Stimulated activated naive CD8-positive, alpha-beta T cell treated with anti-CD3 and anti-CD28 coated beads, Interleukin-15, Interleukin-2, amounts not matched to agents 100 U/mL and 50 U/mL, for 24 hours (primary cell): ENCODE results near the gene CNGB1.
"Not testable (repeated sequence)": the region's sequence is repeated elsewhere in the genome, so short reads cannot be mapped to it uniquely, and the experiment has no call there.

Source experiments
- ATAC-seq: fragments of 150-1000 bp; cut with Tn5 transposase; one replicate; pipeline ENCODE4 v1.10.0; 2021
- DNase-seq: peaks from one replicate; pipeline ENCODE4 v3.0.0; 2021

Gene CNGB1

DNA sequence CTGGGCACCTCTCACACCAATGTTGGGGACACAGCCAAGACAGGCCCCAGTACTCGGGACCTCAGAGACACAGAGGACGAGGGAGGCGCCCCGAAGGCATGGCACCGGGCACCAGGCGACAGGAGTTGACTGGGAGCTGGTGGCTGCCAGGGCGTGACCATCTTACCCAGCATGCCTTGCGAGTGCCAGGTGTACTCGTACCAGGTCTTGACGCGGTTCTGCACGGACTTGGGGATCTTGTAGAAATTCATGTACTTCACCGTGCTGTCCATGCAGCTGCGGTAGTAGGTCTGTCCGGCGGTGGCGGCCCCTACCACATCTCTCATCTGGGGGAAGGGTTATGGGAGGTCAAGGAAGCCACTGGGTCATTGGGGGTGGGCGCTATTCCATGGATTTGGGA is 67.3 kb downstream of the CNGB1 start:
- ATAC-seq (no peak), DNase-seq (no peak)

DNA sequence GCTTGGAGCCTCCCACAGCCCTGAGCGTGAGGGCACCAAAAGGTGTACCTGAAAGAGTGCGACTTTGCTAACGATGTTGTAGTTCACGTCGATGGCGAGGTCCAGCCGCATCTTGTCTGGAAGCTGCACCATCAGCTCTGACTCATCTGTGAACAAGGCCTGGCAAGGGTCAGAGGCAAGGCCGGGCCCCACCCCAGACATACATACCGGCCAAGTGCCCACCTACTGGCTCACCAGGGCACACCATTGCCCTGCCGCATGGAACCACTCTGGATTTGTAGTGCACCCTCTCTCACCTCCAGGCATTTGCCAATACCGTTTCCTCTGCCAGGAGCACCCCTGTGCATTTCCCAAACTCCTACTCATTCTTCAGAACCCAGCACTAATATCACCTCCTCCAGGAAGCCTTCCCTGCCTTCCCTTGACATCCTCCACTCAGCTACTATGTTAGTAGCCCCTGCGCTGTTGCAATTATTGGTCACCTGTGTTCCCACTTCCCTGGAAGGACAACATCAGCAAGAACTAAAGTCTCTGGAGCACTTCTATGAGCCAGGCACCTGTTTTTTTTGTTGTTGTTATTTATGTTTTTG is 69.4 kb downstream of the CNGB1 start:
- no peak for ATAC-seq

DNA sequence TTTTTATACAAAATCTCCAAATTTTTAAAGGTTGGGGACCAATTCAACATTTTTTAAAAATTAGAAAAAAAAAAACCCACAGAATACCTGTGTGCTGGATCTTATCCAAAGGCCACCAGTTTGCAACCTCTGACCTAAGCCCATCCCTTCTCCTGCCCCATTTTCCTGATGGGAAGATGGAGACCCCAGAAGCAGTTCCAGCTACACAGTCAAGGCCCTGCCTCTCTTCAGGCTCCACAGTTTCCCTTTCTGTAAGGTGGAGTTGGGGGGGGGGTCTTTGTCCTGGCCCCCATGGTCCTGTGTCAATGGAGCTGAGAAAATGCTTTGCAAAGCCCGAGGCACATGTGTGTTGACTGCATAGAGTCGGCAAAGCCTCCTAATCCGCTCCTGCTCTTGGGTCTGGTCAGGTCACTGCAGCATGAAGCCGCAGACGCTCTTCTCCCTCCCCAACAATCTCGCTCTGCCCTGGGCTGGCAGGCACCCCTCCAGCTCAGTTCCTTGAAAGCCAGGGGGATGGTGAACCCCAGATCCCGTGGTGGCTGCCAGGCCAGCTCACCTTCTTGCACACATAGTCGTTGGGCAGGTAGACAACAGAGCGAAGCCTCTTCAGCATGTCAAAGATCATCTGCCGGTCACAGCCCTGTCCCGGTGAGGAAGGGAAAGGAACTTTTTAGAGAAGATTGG is 70.0 kb downstream of the CNGB1 start:
- no peak for DNase-seq
- ATAC-seq = no peak

More for the DNA sequence above, 69.4 kb downstream of the CNGB1 start:
- no peak for DNase-seq

DNA sequence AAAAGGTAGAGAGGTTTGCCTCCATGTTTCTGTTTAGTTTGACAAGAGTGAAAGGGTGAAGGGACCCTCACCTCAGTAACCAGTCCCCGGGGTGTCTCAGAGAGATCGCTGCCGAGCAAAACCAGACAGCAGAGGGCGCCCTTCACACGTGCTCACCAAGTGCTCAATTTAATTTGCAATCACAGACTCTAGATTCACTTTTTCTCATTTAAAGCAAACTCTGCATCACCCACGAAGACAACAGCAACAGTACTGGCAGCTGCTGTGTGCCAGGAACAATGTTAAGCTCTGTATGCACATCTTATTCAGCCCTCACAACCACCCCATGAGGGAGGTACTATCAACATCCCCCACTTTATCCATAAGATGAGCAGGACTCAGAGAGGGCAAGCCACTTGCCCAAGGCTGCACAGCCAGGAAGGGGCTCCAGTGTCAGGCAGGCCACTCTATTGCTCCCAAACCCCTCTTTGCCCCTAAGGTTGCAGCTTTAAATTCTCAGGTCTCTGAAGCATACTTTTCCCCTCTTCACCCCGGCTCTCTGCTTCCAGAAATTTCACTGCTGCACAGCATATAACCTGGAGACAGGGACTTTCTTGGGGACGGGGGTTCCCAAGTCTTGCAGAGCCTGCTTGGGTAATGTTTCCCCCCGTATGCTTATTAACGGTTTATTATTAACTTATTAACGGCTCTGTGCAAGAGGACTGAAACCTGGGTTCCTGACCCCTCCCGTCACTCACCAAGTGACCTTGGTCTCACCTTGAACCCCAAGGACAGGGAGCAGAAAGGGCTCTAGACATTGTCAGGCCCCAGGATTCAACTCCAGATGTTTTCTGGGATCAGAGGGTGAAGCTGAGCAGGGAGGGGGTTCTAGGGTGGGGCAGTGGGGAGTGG is 70.9 kb downstream of the CNGB1 start:
- DNase-seq (peak; percentile 81), ATAC-seq (peak; percentile 76)

DNA sequence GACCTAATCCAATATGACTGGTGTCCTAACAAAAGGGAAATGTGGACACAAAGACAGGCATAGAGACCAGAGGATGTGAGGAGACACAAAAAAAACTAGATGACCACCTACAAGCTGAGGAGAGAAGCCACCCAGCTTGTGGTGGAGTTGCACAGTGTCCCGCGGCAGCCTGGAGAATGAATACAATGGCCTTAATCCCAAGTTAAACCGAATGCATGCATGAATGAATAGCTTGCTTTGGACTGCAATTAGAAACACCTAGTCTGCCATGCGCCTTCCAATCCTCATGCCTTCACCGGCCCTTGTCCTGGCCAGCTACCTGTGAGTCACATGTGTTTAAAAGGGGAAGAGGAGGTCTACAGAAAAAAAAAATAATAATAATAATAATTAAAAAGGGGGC is 72.0 kb downstream of the CNGB1 start:
- ATAC-seq (no peak), DNase-seq (no peak)

DNA sequence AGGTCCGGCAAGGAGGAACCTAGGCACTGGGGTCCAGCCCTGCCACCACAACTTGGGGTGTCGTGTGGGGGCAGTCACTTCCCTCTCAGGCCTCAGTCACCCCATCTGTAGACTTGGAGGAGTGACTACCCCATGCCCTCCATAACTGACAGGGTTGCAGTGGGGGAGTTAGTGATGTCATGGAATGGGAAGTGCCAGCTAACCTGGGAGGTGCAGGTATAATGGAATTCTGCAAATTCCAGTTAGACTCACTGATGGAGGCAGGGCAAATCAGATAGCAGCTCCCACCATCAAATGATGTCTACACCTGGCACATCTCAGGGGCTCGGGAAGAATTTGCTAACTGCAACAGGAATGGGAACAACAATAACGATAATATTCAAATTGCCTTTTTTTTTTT is 72.9 kb downstream of the CNGB1 start:
- no peak for DNase-seq

DNA sequence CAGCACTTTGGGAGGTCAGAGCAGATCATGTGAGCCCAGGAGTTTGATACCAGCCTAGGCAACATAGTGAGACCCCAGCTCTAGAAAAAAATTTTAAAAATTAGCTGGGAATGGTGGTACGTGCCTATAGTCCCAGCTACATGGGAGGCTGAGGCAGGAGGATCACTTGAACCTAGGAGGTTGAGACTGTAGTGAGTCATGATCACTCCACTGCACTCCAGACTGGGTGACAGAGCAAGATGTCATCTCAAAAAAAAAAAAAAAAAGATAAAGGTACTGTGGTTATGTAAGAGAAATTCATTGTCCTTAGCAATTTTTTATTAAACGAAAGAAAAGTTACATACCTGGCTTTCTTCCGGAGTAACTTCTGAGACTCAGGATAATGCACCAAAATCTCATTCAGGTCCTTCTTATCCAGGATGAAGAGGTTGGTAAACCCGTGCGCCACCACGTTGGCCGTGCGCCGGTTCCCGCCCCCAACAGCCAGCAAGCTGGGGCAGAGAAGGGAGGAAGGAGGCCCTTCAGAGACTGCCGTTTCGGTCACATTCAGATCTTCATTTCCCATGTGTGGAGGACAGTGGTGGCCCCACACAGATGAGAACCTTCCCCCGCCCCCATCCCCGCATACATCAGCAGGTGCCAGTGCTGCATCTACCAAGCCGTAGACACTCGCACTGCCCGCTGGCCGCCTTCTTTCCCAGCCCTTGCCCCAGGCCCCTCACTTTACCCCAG is 73.7 kb downstream of the CNGB1 start:
- DNase-seq (no peak), ATAC-seq (no peak)

More for the DNA sequence above, 72.9 kb downstream of the CNGB1 start:
- ATAC-seq = no peak

DNA sequence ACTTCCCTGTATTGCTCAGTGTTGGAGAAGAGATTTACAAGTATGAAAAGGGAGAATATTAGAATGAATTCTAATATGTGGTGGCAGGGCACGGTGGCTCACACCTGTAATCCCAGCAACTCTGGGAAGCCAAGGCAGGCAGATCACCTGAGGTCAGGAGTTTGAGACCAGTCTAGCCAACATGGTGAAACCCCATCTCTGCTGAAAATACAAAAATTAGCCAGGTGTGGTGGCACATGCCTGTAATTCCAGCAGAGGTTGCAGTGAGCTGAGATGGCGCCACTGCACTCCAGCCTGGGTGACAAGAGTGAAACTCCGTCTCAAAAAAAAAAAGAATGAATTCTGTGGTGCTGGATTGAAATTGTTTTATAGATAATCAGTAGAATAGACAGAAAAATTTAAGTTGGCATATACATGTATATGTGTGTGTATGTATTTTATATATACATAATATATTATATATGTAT is 75.8 kb downstream of the CNGB1 start:
- not testable (repeated sequence) for DNase-seq, ATAC-seq

DNA sequence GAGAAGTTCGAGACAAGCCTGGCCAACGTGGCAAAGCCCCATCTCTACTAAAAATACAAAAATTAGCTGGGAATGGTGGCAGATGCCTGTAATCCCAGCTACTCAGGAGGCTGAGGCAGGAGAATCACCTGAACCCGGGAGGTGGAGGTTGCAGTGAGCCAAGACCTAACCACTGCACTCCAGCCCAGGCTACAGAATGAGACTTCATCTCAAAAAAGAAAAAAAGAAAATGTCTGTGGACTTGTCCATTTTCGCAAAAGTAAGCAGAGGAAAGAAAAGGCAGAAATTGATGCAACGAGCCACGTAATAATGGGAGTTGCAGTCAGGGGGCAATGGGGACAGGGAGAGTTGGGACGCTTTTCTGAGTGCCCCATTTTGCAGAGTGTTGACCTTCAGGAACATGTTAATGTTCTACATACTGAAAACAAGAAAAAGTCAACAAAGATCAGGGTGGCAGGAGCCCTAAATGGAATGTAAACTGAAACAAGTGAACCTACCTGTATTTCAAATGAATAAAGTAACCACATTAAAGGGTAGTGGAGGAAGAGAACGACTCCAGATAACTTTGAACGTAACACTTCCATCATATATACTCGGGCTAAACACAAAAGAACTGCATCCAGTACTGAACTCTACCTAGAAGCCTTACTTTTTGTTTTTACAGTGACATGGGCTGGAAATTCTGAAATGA is 76.4 kb downstream of the CNGB1 start:
- DNase-seq (no peak), ATAC-seq (no peak)

DNA sequence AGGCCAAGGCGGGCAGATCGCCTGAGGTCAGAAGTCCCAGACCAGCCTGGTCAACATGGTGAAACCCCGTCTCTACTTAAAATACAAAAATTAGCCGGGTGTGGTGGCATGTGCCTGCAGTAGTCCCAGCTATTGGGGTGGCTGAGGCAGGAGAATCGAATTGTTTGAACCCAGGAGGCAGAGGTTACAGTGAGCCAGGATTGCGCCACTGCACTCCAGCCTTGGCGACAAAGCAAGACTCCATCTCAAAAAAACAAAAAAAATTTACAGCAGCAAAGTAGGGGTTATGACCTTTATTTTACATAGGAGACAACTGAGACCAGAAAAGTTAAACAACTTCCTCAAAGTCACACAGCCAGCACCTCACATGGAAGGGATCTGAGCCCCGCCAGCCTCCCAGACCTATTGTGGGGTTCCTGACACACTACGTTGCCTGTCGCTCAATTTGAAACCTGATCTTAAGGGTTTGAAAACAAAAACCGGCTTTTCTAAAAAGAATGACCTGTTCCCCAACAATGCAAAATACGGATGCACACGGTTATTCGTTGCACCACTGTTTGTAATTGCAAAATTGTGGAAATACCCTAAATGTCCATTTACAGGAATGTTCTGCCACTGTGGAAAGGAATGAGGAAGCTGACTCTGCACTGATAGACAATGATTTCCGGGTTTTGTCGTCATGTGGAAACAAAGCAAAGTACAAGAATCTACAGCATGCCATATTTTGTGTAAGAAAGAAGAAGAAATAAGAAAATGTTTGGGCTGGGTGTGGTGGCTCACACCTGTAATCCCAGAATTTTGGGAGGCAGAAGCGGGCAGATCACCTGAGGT is 77.2 kb downstream of the CNGB1 start:
- ATAC-seq (no peak), DNase-seq (no peak)

DNA sequence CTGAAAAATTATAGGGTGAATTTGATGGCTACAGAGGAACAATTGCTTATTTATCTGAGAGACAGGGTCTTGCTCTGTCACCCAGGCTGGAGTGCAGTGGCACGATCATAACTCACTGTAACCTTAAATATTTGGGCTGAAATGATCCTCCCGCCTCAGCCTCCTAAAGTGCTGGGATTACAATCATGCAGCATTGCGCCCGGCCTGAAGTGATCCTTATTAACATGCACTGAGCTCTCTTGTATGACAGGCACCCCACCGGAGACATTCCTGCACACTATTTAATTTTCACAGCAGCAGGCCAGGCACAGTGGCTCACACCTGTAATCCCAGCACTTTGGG is 77.7 kb downstream of the CNGB1 start:
- no peak for ATAC-seq
- DNase-seq = no peak

DNA sequence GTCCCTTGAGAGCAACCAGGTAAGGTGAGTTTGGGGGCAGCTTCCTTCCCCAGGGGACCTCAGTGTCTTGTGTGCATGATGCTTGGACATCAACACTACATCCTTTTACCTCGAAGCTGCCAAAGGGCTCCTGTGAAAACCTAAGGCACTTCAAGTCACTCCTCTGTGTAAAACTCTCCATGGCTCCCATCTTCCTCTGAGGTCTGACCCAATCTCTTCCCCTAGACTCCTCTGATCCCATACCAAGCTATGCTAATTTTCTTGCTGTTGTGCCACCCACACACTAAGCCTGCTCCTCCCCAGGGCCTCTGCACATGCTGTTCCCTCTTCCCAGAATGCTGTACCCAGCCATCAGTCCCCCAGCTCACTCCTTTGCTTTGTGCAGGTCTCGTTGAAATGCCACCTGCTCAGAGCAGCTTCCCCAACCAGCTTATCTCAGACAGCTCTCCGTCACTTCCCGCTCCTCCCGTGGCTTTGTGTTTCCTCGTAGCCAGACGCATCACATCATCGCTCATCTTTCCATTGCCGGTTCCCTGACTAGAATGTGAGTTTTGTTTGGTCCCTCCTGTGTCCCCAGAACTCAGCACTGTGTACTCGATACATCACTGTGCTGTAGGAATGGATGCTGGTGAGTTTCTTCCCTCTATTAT is 78.4 kb downstream of the CNGB1 start:
- DNase-seq (no peak), ATAC-seq (no peak)

DNA sequence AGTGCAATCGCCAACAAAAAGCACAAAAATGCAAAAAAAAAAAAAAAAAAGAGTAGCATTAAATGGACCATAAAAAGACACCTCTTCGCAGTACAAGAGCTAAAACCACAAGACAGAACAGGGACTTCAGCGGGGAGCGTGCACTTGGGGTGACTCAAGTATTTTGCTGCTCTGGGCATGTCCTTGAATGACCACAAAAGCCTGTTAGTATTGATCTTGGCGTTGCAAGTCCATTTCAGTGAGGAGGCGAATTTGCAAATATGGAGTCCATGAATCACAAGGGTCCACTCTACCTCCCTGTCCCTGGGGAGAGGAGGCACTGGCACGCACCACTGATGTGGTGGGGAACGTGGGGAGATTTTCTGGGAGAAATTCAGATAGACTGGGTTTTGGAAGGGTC is 78.9 kb downstream of the CNGB1 start:
- DNase-seq (no peak), ATAC-seq (no peak)

DNA sequence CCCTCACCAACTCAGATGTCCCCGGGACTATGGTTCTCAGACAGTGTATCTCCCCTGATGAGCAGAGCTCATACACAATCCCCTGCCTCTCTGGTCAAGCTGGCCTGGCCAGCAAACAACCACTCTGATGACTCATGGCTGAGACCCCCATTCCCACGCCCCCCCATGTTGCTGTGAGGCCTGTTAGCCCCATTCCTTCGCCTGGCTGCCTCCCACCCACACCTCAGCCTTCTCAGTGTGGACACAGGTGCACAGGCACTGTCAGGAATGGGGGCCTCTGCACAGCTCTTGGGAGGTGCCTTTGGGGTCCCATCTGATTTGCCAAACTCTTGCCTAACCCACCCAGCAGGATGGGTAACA is 80.2 kb downstream of the CNGB1 start:
- DNase-seq (no peak), ATAC-seq (no peak)

DNA sequence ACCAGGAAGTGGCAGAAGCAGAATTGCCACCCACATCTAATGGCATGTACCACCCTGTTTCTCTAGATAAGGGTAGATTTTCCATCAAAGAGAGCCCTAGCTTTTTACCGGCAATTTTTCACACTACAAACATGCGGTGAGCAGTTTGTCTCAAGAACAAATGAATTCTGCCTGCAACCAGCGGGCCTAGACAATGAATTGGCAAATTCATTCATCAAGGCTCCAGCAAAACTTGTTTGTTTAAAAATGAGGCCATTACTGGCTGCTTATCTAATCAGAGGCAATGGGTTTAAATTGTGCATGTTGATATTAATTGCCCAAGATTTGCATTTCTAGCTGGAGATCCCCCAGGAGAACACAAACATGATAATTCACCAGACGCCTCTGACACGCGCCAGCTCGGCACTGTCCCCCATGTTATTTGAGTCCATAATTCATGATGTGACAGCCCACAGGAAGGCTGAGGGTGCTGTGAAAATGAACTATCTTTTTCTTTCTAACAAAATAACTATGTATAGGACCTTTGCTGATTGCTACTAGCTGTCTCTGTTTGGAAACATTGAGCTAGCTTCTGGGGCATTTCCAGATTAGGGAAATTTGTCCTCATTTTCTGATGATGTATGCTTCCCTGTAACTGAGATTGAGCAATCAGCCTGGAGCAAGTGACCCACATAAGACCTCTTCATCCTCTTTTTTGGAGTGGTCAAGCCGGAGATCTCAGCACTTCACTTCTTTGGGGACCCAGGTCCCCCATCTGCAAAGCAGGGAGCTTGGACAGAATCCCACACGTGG is 80.8 kb downstream of the CNGB1 start:
- DNase-seq (no peak), ATAC-seq (no peak)

DNA sequence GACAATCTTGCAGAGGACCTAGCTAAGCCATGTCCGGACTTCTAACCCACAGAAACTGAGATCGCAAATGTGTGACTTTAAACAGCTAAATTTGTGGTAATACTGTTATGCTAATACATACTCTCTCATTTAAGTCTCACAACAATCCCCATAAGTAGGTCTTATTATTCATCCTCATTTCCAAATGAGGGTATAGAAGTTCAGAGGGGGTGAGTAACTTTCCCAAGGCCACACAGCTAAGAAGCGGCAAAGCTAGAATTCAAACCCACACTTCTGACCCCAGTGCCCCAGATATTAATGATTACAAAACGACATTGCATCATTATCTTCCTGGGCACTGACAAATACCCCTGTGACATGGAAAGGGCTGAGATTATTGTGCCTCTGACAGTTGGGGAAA is 81.4 kb downstream of the CNGB1 start:
- DNase-seq (no peak), ATAC-seq (no peak)

DNA sequence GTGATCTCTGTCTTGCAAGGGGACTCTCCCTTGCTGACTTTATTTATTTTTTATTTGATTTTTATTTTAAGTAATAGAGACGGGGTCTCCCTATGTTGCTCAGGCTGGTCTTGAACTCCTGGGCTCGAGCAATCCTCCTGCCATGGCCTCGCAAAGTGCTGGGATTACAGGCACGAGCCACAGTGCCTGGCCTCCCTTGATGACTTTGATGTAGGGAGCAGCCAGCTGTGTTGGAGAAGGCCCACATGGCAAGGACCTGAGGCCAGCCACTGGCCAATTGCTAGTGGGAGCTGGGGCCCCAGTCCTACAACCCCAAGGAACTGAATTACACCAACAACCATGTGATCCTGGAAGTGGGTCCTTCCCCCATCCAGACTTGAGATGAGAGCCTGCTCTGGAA is 81.8 kb downstream of the CNGB1 start:
- no peak for DNase-seq

DNA sequence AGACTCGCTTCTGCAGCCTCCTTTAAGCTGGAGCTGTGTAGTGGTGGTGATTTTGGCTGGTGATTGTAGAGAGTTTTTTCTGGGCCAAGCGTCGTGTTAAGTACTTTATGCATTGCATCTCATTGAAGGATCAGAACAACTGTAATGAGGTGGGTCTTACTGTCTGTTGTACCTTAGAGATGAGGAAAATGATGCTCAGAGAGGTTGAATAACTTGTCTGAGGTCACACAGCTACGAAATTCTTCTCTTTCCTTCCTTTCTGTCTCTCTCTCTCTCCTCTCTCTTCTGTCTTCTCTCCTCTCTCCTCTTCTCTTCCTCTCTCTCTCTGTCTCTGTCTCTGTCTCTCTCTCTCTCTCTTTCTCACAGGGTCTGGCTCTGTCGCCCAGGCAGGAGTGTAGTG is 82.8 kb downstream of the CNGB1 start:
- no peak for DNase-seq
- no peak for ATAC-seq

More for the DNA sequence above, 81.8 kb downstream of the CNGB1 start:
- no peak for ATAC-seq

DNA sequence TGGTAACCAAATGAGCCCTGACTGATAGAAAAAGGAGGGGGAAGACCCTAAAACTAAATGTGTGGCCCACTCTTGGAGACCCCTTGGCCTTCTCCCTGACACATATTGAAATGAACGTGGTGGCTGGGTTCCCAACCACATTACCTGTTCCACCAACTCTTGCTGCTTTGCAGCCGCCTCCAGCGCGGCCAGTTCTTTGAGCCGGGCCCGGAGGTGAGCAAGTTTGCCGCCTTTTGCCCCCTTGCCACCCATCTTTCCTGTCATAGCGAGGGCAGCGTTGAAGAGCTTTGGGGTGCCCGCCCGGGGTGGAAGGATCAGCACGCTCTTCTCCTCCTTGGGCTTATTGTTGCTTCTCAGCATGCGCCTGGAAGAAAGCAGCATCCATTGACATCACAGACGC is 83.2 kb downstream of the CNGB1 start:
- DNase-seq = no peak
- no peak for ATAC-seq

DNA sequence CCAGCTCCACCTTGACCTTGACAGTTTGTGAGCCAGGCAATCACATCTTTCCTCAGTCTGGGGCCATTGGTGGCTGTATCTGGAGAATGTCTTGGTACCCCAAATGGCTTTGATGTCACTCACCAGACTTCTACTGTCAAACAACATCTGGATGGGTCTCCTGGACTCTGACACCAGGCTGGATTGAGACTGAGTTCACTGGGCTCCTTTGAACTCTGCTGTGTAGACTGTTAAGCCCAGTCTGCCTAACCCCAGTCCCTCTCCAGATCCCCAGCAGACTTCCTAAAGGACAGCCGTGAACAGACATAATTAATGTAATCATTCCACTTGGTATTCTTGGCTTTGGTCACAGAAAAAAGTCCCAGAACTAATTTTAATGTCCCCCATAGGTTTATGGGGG is 84.5 kb downstream of the CNGB1 start:
- DNase-seq (no peak), ATAC-seq (no peak)
